ENCODE data around the gene ZFYVE28. TPM values are rescaled to one million over a fixed set of nuclear protein-coding genes. Genes with fewer than 3 reads are reported as not detected.

The ZFYVE28 gene
- total RNA-seq, 1 donor from 2014 or later = 3.3 TPM

- H3K4me1 Mint-ChIP-seq (ENCODE audit: low read depth) = no peaks in the 10 kb centered on the region
- no peaks in the 10 kb centered on the region for H3K36me3 Mint-ChIP-seq (ENCODE audit: insufficient read depth)
- H3K27me3 Mint-ChIP-seq = peaks cover 11% of the 10 kb centered on the region
- H3K27ac Mint-ChIP-seq = no peak overlapping the region
- no peaks in the 10 kb centered on the region for H3K9me3 Mint-ChIP-seq (ENCODE audit: low read depth)
- no peak for DNase-seq (ENCODE audit: low spot score, unreplicated experiment)
- TF ChIP-seq, protein P1, sequence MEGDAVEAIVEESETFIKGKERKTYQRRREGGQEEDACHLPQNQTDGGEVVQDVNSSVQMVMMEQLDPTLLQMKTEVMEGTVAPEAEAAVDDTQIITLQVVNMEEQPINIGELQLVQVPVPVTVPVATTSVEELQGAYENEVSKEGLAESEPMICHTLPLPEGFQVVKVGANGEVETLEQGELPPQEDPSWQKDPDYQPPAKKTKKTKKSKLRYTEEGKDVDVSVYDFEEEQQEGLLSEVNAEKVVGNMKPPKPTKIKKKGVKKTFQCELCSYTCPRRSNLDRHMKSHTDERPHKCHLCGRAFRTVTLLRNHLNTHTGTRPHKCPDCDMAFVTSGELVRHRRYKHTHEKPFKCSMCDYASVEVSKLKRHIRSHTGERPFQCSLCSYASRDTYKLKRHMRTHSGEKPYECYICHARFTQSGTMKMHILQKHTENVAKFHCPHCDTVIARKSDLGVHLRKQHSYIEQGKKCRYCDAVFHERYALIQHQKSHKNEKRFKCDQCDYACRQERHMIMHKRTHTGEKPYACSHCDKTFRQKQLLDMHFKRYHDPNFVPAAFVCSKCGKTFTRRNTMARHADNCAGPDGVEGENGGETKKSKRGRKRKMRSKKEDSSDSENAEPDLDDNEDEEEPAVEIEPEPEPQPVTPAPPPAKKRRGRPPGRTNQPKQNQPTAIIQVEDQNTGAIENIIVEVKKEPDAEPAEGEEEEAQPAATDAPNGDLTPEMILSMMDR (IDR thresholded peaks at IDR 0.05; ENCODE audit: unreplicated experiment) = no peak
- H3K4me3 Mint-ChIP-seq (ENCODE audit: low read depth) = no peak overlapping the region
These were observed 19.2 kb upstream of the ZFYVE28 start for GRCh38 chr4:2437475-2438215.

- no peak overlapping the region for H3K4me3 Mint-ChIP-seq (ENCODE audit: low read depth)
- DNase-seq (ENCODE audit: low spot score, unreplicated experiment) = no peak
- no peaks in the 10 kb centered on the region for H3K9me3 Mint-ChIP-seq (ENCODE audit: low read depth)
- TF ChIP-seq, protein P1 (IDR thresholded peaks at IDR 0.05; ENCODE audit: unreplicated experiment) = no peak
- H3K4me1 Mint-ChIP-seq (ENCODE audit: low read depth) = no peaks in the 10 kb centered on the region
- no peaks in the 10 kb centered on the region for H3K36me3 Mint-ChIP-seq (ENCODE audit: insufficient read depth)
- H3K27me3 Mint-ChIP-seq = peaks cover 11% of the 10 kb centered on the region
- no peak overlapping the region for H3K27ac Mint-ChIP-seq
These were observed 18.5 kb upstream of the ZFYVE28 start for GRCh38 chr4:2436761-2437474.

- TF ChIP-seq, protein P1 (IDR thresholded peaks at IDR 0.05; ENCODE audit: unreplicated experiment) = no peak
- peaks cover 11% of the 10 kb centered on the region for H3K27me3 Mint-ChIP-seq
- H3K27ac Mint-ChIP-seq = no peak overlapping the region
- H3K36me3 Mint-ChIP-seq (ENCODE audit: insufficient read depth) = no peaks in the 10 kb centered on the region
- H3K4me3 Mint-ChIP-seq (ENCODE audit: low read depth) = no peak overlapping the region
- no peaks in the 10 kb centered on the region for H3K9me3 Mint-ChIP-seq (ENCODE audit: low read depth)
- no peak for DNase-seq (ENCODE audit: low spot score, unreplicated experiment)
- H3K4me1 Mint-ChIP-seq (ENCODE audit: low read depth) = no peaks in the 10 kb centered on the region
These were observed 17.9 kb upstream of the ZFYVE28 start for GRCh38 chr4:2436301-2436700.

GRCh38 chr4:2434420-2434819 lies 16.0 kb upstream of the ZFYVE28 start:
- H3K9me3 Mint-ChIP-seq (ENCODE audit: low read depth) = no peaks in the 10 kb centered on the region
- no peak for DNase-seq (ENCODE audit: low spot score, unreplicated experiment)
- no peak overlapping the region for H3K27ac Mint-ChIP-seq
- H3K27me3 Mint-ChIP-seq = peaks cover 11% of the 10 kb centered on the region
- H3K4me3 Mint-ChIP-seq (ENCODE audit: low read depth) = no peak overlapping the region
- H3K36me3 Mint-ChIP-seq (ENCODE audit: insufficient read depth) = no peaks in the 10 kb centered on the region
- TF ChIP-seq, protein P1 (IDR thresholded peaks at IDR 0.05; ENCODE audit: unreplicated experiment) = no peak
- no peaks in the 10 kb centered on the region for H3K4me1 Mint-ChIP-seq (ENCODE audit: low read depth)

- no peaks in the 10 kb centered on the region for H3K9me3 Mint-ChIP-seq (ENCODE audit: low read depth)
- H3K4me3 Mint-ChIP-seq (ENCODE audit: low read depth) = no peak overlapping the region
- H3K27ac Mint-ChIP-seq = no peak overlapping the region
- H3K4me1 Mint-ChIP-seq (ENCODE audit: low read depth) = no peaks in the 10 kb centered on the region
- no peak for DNase-seq (ENCODE audit: low spot score, unreplicated experiment)
- H3K27me3 Mint-ChIP-seq = peaks cover 15% of the 10 kb centered on the region
- H3K36me3 Mint-ChIP-seq (ENCODE audit: insufficient read depth) = no peaks in the 10 kb centered on the region
- TF ChIP-seq, protein P1 (IDR thresholded peaks at IDR 0.05; ENCODE audit: unreplicated experiment) = no peak
These were observed 15.3 kb upstream of the ZFYVE28 start for GRCh38 chr4:2433609-2434350.
